ENCODE results near the gene PCSK5.

DNA sequence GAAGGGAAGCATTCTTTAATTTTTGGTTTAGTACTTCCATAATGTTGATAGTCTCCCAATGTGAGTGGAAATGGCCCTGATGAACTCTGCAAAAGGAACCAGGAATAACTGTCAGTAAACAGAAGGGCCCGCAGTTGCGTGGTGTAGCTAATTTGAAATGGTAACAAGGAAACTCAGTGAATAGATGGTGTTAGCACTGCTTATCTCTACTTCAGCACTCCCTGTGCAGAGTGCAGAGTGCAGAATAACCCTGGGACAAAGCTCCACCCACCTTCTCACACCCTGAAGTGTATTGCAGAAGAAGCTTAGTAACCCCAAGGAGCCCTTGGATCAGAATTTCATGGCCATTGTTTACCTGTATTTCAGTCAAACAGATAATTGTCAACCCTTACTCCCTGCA is 158.9 kb downstream of the PCSK5 start:
- TF ChIP-seq EZH2 (IDR thresholded peaks at IDR 0.05; ENCODE audit: low read length): no peak
- TF ChIP-seq, protein P1, sequence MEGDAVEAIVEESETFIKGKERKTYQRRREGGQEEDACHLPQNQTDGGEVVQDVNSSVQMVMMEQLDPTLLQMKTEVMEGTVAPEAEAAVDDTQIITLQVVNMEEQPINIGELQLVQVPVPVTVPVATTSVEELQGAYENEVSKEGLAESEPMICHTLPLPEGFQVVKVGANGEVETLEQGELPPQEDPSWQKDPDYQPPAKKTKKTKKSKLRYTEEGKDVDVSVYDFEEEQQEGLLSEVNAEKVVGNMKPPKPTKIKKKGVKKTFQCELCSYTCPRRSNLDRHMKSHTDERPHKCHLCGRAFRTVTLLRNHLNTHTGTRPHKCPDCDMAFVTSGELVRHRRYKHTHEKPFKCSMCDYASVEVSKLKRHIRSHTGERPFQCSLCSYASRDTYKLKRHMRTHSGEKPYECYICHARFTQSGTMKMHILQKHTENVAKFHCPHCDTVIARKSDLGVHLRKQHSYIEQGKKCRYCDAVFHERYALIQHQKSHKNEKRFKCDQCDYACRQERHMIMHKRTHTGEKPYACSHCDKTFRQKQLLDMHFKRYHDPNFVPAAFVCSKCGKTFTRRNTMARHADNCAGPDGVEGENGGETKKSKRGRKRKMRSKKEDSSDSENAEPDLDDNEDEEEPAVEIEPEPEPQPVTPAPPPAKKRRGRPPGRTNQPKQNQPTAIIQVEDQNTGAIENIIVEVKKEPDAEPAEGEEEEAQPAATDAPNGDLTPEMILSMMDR (optimal IDR thresholded peaks at IDR 0.05 in 1 of 3, IDR thresholded peaks at IDR 0.05 in 1 of 3, conservative IDR thresholded peaks at IDR 0.05 in 1 of 3; ENCODE audit: extremely low read depth in 1 of 3, insufficient read depth in 2 of 3, low read length in 3 of 3): no peak
